Measurements from ENCODE around the gene TOR3A.
"Not testable (repeated sequence)": the region's sequence is repeated elsewhere in the genome, so short reads cannot be mapped to it uniquely, and the experiment has no call there.

Gene TOR3A

DNA sequence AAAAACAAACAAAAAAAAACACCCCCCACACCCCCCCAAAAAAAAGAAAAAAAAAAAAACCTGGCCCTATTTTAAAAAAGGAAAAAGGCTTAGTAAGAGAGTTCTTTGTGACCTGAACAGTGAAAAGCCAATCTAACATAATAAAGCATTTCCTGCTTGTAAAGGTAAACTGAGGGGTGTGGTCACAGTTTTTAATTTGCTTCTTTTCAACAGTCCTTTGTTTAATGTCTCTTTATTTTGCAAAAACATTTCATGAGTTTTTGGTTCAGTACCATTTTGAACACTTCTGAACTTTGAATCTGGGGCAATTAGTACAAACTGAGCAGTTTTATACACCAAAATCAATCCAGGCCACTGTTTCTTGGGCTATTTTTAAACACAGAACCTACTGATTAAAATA is 37.6 kb downstream of the TOR3A start:
- no peak for DNase-seq

DNA sequence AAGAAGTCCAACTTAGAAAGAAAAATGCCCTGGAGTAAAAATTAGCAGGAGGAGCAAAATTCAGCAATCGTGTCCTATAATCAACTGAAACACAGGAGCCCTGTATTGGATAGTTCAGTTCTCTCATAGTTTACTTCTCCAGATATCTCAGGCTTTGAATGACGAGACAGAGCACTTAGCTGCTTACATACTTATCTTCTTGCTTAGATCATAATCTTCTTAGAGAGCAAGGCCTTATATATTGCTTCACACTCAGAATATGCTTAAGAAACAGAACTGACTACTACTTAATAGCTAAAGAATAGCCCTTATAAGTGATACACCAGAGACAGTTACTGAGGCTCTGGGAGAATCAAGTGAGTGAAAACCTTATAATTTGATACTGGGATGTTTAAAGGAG is 38.9 kb downstream of the TOR3A start:
- DNase-seq = no peak

DNA sequence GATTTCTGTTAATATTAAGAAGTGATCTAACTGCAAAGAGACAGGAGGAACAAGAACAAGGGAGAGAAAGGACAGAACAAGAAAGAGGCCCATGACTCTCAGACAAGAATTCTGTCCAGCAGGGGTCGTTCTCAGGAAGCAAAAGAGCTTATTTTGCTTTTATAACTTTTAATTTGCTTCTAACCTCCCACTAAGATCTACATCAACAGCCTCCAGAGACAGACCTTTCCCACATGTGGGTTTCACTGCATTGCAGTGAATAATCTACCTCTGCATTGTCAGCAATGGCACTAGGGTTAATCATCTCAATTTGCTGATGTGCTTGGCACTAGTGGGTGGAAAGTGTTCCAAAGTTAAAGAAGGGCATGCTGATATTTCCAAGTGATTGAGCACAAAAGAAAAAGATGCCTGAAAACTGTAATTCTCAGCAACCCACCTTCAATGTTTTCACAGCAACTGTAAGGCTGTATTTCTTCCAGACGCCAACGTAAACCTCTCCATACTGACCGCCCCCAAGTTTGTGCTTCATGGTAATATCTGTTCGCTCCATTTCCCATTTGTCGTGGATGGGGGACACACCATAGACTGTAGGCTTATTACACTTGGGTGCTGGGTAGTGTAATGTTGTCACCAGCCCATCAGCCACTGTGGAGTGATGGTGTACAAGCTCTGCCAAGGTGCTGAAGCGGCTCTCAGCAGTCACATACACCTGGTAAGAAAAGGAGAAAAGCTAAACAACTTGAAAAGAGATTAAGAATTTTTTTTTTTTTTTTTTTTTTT is 39.5 kb downstream of the TOR3A start:
- DNase-seq = peak; percentile 26

DNA sequence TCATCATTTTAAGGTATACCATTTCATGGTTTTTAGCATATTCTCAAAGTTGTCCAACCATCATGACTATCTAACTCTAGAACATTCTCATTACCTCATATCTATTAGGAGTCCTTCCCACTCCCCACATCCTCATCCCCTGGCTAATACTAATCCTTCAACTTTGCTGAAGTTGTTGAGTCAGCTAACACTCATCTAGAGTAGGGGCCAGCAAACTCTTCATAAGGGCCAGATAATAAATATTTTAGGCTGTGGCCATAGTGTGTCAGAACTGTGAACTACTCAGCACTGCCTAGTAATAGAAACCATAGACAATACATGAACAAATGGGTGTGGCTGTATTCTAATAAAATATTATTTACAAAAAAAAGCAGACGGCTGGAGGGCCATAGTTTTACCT is 43.0 kb downstream of the TOR3A start:
- no peak for DNase-seq

- DNase-seq = no peak
These were observed 44.6 kb downstream of the TOR3A start for GRCh38 chr1:179126338-179127060.

GRCh38 chr1:179127163-179127895 is 45.5 kb downstream of the TOR3A start:
- no peak for DNase-seq

- no peak for DNase-seq
These were observed 46.6 kb downstream of the TOR3A start for GRCh38 chr1:179128520-179128919.

GRCh38 chr1:179129702-179130473 is 48.0 kb downstream of the TOR3A start:
- no peak for DNase-seq

DNA sequence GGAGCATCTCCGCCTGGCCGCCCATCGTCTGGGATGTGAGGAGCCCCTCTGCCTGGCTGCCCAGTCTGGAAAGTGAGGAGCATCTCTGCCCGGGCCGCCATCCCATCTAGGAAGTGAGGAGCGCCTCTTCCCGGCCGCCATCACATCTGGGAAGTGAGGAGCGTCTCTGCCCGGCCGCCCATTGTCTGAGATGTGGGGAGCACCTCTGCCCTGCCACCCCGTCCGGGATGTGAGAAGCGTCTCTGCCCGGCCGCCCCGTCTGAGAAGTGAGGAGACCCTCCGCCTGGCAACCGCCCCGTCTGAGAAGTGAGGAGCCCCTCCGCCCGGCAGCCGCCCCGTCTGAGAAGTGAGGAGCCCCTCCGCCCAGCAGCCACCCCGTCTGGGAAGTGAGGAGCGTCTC is 53.3 kb downstream of the TOR3A start:
- not testable (repeated sequence) for DNase-seq

DNA sequence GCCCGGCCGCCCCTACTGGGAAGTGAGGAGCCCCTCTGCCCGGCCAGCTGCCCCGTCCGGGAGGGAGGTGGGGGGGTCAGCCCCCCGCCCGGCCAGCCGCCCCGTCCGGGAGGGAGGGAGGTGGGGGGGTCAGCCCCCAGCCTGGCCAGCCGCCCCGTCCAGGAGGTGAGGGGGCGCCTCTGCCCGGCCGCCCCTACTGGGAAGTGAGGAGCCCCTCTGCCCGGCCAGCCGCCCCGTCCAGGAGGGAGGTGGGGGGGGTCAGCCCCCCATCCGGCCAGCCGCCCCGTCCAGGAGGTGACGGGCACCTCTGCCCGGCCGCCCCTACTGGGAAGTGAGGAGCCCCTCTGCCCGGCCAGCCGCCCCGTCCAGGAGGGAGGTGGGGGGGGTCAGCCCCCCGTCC is 53.8 kb downstream of the TOR3A start:
- not testable (repeated sequence) for DNase-seq

DNA sequence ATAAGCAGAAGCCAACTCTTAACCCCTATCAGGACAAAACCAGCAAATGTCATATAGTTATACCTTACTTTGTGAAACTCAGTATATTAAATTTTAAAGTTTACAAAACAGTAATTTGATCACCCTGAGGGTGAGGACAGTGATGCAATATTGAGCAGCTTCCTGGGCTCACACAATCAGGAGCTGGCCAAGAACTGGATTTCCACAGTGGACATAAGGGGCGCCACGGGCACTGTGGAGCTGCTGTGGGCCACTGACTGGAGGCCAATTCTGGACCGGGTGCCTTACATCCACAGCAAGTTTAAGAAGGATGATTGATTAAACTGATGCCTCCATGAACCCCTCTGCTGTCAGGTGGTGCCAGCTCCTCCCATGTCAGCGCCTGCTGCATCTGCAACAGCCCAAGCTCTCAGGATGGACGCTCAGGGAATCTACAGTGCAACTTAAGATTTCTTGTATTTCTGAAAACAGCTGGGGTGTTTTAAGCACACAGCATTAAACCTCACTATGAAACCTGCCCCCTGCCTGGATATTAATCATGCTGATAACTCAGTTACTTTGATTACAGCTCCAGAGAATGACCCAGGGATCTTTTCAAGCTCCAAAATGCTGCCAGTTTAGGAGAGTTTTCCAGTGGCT is 55.9 kb downstream of the TOR3A start:
- DNase-seq = no peak

GRCh38 chr1:179138755-179139154 is 56.9 kb downstream of the TOR3A start:
- DNase-seq = not testable (repeated sequence)

- DNase-seq = no peak
These were observed 59.9 kb downstream of the TOR3A start for GRCh38 chr1:179141592-179142251.

GRCh38 chr1:179142889-179143299 is 61.0 kb downstream of the TOR3A start:
- no peak for DNase-seq

DNA sequence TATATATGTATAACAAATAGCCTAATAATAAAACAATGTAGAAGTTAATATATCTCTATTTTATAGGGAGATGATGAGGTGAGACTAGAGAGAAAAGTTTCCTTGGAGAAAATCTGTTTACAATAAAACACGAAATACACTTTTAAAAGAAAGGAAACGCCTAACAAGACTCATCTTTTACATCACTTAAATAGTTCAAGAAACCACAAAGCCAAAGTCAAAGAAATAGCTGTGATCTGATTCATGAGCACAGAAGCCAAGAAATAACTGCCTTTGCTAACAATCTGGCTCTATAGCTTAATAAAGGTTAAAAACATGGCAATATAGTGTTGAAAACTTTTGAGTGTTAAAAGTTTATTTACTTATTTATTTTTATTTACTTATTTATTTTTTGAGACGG is 61.5 kb downstream of the TOR3A start:
- DNase-seq = no peak

DNA sequence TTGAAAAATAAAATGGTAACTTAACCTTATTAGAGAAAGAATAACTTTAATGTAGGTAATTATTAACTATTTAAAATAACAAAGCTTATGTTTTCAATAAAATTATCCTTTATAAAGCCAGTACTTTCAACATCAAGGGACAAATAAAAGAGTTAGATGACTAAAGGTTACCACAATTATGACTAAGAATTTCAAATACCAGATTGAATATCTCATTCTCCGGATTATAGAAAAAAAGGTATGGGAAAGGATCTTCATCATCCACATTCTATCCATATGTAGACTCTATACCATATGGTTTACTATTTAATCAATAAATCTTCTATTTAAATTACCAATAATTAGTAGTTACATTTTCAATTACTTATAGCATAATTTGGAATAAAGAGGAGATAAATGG is 62.8 kb downstream of the TOR3A start:
- DNase-seq = no peak

DNA sequence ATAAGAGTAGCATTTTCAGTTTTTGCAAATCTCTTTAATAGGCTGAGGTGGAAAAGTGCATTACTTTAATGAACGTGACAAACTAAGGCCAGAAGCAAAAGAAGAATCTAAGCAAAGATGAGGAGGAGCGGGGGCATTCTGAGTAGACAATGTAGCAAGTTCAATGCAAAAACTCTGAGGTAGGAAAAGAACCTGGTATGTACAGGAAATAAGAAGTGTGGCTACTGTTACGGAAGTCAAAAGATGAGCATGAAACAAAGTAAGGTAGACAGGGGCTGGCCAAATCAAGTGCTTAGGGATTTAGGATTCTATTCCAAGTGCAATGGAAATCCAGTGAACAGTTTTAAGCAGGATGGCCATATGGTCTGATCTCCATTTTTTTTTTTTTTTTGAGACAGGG is 63.7 kb downstream of the TOR3A start:
- no peak for DNase-seq

All from CD4-positive, alpha-beta T cell treated with Interleukin-15 for 1 hour (primary cell).